Ishikawa (cell line): ENCODE measurements around the gene ZBTB45.

Experiments
- CEBPB ChIP-seq: IDR thresholded peaks from 2 replicates; pipeline ENCODE4 v1.6.1; 2012
- EP300 ChIP-seq: IDR thresholded peaks from 2 replicates; pipeline ENCODE4 v1.6.1; 2012; ENCODE audit warnings: borderline replicate concordance
- FOXM1 ChIP-seq: IDR thresholded peaks from 2 replicates; pipeline ENCODE4 v1.6.1; 2012; ENCODE audit warnings: low read depth, borderline replicate concordance
- NFIC ChIP-seq: IDR thresholded peaks from 2 replicates; pipeline ENCODE4 v1.6.1; 2012
- RAD21 ChIP-seq: IDR thresholded peaks from 2 replicates; pipeline ENCODE4 v1.6.1; 2012; ENCODE audit warnings: low read depth
- REST ChIP-seq: IDR thresholded peaks from 2 replicates; pipeline ENCODE4 v1.6.1; 2012; ENCODE audit warnings: low read depth, mild to moderate bottlenecking
- TCF12 ChIP-seq: IDR thresholded peaks from 2 replicates; pipeline ENCODE4 v1.6.1; 2012; ENCODE audit warnings: low read depth
- TEAD4 ChIP-seq: IDR thresholded peaks from 2 replicates; pipeline ENCODE4 v1.6.1; 2012

DNA sequence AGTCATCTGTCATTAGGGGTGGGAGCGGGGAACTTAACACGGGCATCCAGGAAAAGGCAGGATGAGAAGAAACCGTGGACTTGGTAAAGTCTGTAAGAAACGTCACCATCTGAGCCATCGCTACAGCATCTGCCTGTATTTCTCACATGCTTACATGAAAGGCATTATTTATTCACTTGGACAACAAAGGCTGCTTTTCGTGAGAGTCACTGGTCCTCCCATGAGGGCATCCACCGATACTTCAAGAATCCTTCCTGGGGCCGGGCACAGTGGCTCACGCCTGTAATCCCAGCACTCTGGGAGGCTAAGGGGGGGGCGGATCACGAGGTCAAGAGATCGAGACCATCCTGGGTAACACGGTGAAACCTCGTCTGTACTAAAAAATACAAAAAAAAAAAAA, 27.3 kb downstream of the ZBTB45 start:
- no peak for TF ChIP-seq TEAD4
- no peak for TF ChIP-seq TCF12
- TF ChIP-seq REST: no peak
- TF ChIP-seq EP300: no peak
- TF ChIP-seq RAD21: no peak
- no peak for TF ChIP-seq FOXM1
- TF ChIP-seq CEBPB: no peak
- TF ChIP-seq NFIC: no peak
